GM13977 (cell line): ENCODE results near the gene KCNJ6.

ENCODE experiments used
- DNase-seq: peaks from one replicate; pipeline ENCODE4 v3.0.0; 2012; ENCODE audit warnings: low spot score
- in situ Hi-C: fragments of 300-500 bp; cut with MboI; formaldehyde crosslinking; loops from one replicate; pipeline ENCODE4 v1.12.0; 2022; ENCODE audit warnings: low sequenced_read_pairs, low pct_unique_long_range_greater_than_20kb, mixed read lengths, inconsistent platforms; ENCODE audit not compliant: unreplicated experiment
- TF ChIP-seq, protein P1 (sequence below): IDR thresholded peaks from 2 replicates; pipeline ENCODE4 v1.5.1; 2012; ENCODE audit warnings: mild to moderate bottlenecking, control low read depth; ENCODE audit not compliant: insufficient read depth; ENCODE audit errors: extremely low read depth, missing control alignments

KCNJ6 gene

DNA sequence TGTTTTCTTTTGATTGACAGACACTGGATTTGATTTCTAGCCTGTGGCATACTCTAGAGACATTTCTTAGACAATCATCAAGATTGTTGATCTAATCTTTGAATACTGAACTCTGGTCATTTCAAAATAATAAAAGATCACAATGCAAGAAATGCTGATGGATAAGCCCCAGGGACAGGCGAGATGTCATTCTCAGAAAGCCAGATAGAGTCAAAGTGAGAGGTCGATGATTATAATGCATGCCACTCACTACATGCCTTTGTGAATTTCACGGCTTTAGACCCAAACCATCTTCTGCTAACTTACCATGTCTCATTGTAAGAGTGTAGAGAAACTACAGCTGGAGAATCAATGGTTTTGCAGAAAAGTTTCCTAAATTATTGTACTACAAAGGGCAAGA, 292.6 kb downstream of the KCNJ6 start:
- TF ChIP-seq, protein P1, sequence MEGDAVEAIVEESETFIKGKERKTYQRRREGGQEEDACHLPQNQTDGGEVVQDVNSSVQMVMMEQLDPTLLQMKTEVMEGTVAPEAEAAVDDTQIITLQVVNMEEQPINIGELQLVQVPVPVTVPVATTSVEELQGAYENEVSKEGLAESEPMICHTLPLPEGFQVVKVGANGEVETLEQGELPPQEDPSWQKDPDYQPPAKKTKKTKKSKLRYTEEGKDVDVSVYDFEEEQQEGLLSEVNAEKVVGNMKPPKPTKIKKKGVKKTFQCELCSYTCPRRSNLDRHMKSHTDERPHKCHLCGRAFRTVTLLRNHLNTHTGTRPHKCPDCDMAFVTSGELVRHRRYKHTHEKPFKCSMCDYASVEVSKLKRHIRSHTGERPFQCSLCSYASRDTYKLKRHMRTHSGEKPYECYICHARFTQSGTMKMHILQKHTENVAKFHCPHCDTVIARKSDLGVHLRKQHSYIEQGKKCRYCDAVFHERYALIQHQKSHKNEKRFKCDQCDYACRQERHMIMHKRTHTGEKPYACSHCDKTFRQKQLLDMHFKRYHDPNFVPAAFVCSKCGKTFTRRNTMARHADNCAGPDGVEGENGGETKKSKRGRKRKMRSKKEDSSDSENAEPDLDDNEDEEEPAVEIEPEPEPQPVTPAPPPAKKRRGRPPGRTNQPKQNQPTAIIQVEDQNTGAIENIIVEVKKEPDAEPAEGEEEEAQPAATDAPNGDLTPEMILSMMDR, result no peak
- DNase-seq, result peak; percentile 34
- in situ Hi-C loops, result no loop called here

DNA sequence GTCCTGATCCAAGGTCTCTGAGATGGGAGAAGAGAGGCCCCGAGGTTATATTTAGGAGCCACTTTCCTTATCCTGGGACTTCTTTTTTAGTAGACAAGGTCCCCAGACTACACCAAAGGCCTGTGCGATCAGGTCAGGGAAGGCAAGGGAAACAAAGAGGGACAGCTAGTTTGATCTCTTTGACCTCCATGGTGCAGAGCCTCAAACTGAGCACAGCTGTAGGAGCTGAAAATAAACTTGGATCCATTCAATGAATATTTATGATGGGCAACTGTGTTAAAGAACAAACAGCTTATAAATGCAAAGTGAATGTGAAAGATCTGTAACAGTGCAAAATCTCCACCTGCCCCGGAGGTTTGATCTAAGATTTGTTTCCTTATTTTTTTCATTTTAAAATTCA, 293.1 kb downstream of the KCNJ6 start:
- in situ Hi-C loops, result no loop called here
- DNase-seq, result no peak
- TF ChIP-seq, protein P1, result no peak

DNA sequence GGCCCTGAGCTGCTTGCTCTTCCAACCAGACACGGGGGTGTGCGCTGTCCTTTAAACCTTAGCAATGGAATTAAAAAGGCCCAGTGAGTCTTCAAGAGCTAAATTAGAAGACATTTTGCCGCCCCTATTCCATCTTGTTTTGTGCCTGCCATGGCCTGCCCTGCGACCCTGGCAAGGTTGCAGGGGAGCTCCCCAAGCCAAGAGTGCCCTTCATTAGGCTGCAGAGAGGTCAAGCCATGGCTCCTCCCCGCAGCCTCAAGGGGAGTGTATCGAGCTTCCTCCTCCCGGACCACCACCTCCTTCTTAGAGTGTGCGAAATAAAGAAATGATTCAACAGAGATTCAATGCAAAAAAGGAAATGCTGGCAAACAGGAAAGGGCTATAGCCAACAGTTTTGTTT, 293.5 kb downstream of the KCNJ6 start:
- TF ChIP-seq, protein P1, result no peak
- in situ Hi-C loops, result no loop called here
- DNase-seq, result no peak

DNA sequence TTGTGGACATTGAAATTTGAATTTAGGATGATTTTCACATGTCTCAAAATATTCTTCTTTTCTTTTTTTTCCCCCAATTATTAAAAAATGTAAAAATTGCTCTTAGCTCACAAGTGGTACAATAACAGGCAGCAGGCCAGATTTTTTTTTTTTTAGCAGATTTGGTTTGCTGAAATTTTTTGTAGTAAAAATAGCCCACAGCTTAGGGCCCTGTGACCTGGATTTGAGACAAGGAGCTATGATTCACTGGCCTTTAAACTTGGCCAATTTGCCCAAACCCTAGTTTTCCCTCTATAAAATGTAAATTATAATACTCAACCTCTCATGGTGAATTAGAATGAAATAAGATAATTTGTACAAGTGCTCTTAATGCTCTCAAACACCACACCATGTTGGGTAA, 295.9 kb downstream of the KCNJ6 start:
- in situ Hi-C loops, result no loop called here
- DNase-seq, result no peak
- TF ChIP-seq, protein P1, result no peak

DNA sequence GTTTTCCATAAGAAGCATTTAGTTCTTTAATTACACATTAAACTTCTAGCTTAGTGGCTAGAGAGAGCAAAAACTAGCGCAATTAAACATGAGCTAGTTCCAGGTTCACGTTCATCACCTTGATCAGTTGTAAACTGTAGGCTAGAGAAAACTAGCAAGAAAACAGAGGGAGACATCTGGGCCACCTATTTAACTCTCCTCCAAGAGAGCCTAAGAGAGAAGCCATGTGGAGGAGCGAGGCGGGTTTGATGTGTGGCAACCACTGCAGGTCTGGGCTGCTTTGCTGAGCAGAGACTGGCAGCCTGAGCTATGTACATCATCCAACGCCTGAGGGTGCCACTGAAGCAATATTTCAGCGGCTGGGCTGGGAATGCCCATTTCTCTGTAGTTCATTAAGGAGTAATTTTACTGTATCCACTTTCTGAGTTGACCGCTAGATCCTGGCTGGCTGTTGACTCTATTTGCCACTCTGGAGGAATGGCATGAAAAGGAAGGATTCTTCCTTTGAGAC, 296.7 kb downstream of the KCNJ6 start:
- in situ Hi-C loops, result no loop called here
- DNase-seq, result no peak
- TF ChIP-seq, protein P1, result peak; percentile 7

DNA sequence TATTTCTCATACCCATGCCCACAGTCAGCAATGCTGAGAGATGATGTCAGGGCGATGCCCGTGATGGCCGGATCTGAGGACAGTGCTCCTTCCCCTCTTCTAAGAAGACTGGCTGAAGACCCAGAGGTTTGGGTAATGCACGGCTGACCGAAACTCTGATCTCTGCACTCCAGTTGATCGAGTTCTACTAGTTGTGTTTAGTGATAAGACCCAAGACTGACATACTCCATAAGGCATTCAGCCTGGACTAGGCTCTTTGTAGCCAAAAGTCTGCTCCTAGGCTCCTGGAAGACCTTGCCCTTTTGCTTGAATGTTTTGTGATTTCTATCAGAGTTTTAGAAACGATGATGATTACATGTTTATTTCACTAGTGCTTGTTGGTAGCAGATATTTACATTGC, 298.2 kb downstream of the KCNJ6 start:
- in situ Hi-C loops, result no loop called here
- no peak for DNase-seq
- TF ChIP-seq, protein P1, result no peak

DNA sequence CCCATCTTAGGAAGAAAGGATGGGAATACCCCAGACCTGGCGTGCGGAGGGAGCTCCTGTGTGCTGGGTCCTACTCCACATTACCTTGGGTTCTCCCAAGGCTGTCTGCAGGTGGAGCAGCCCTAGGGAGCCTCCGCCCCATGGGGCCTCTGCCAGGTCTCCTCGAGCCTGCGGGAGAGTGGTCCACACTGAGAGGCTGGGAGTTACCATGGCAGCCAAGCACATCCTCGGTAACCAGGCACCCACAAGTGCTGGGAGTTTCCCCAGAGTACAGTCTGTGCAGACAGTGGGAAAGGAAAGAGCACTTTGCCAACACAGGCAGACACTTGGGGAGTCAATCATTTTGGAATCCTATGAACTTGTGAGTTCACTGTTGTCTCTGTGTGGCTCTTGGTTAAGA, 300.3 kb downstream of the KCNJ6 start:
- in situ Hi-C loops, result no loop called here
- TF ChIP-seq, protein P1, result no peak
- no peak for DNase-seq
